Measurements from ENCODE around the gene SFSWAP. TPM values are rescaled to one million over a fixed set of nuclear protein-coding genes. Genes with fewer than 3 reads are reported as not detected.
A peak's percentile ranks its signal among the peaks of the same experiment; 100 is the strongest.
"Not testable (repeated sequence)": the region's sequence is repeated elsewhere in the genome, so short reads cannot be mapped to it uniquely, and the experiment has no call there.

The SFSWAP gene
- total and polyA plus RNA-seq, 2 of the 13 experiments (the other 11 are each of a cell fraction or from before 2014, with no cell fraction given): 17.1 to 27.7 TPM

DNA sequence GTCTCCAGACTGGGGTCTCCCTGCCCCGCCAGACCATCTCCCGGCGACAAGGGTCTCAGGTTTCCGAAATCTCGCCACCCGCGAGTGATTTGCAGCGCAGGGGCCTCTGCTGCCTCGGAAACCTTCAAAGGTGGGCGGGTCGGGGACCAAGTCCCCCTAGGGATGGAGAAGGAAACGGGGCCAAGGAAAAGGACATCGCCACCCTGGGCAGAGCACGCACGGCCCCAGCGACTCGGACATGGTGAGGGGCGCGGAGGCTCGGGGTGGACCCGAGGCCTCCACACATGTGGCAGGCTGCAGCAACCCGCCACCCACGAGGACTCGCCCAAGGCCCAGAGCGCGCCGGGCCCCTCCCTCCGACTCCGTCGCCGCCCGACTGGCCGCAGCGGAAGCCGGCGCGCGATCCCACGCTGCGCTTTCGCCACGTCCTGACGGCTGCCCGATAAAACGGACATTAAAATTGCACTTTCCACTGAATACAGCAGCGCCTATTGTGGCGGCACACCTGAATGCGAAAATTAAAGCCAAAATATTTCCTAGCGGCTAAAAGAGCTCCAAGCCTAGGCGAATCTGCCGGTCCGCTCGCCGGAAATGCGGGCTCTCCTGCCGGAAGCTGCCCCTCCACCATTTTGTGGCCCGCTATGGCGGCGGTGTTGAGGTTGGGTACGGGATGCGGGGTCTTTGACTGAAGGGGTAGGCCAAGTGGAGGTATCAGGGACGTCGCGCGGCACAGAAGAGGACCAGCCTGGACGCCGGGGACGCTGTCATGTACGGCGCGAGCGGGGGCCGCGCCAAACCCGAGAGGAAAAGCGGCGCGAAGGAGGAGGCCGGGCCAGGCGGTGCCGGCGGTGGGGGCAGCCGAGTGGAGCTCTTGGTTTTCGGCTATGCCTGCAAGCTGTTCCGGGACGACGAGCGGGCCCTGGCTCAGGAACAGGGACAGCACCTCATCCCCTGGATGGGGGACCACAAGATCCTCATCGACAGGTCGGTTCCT lies at the start of gene SFSWAP (continued):
- peak; percentile 66; the same call in 1 of the 2 replicates for TF ChIP-seq NFRKB (IDR thresholded peaks at IDR 0.05)
- TF ChIP-seq PHB2 (IDR thresholded peaks at IDR 0.05; ENCODE audit: partially characterized antibody): no peak
- TF ChIP-seq, protein P1, sequence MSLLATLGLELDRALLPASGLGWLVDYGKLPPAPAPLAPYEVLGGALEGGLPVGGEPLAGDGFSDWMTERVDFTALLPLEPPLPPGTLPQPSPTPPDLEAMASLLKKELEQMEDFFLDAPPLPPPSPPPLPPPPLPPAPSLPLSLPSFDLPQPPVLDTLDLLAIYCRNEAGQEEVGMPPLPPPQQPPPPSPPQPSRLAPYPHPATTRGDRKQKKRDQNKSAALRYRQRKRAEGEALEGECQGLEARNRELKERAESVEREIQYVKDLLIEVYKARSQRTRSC (CRISPR knock-in tag; IDR thresholded peaks at IDR 0.05; ENCODE audit: low read depth): no peak
- TF ChIP-seq, protein P2, sequence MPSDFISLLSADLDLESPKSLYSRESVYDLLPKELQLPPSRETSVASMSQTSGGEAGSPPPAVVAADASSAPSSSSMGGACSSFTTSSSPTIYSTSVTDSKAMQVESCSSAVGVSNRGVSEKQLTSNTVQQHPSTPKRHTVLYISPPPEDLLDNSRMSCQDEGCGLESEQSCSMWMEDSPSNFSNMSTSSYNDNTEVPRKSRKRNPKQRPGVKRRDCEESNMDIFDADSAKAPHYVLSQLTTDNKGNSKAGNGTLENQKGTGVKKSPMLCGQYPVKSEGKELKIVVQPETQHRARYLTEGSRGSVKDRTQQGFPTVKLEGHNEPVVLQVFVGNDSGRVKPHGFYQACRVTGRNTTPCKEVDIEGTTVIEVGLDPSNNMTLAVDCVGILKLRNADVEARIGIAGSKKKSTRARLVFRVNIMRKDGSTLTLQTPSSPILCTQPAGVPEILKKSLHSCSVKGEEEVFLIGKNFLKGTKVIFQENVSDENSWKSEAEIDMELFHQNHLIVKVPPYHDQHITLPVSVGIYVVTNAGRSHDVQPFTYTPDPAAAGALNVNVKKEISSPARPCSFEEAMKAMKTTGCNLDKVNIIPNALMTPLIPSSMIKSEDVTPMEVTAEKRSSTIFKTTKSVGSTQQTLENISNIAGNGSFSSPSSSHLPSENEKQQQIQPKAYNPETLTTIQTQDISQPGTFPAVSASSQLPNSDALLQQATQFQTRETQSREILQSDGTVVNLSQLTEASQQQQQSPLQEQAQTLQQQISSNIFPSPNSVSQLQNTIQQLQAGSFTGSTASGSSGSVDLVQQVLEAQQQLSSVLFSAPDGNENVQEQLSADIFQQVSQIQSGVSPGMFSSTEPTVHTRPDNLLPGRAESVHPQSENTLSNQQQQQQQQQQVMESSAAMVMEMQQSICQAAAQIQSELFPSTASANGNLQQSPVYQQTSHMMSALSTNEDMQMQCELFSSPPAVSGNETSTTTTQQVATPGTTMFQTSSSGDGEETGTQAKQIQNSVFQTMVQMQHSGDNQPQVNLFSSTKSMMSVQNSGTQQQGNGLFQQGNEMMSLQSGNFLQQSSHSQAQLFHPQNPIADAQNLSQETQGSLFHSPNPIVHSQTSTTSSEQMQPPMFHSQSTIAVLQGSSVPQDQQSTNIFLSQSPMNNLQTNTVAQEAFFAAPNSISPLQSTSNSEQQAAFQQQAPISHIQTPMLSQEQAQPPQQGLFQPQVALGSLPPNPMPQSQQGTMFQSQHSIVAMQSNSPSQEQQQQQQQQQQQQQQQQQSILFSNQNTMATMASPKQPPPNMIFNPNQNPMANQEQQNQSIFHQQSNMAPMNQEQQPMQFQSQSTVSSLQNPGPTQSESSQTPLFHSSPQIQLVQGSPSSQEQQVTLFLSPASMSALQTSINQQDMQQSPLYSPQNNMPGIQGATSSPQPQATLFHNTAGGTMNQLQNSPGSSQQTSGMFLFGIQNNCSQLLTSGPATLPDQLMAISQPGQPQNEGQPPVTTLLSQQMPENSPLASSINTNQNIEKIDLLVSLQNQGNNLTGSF (CRISPR knock-in tag; IDR thresholded peaks at IDR 0.05): no peak; the same call in 1 of the 2 replicates
- TF ChIP-seq TCF7 (IDR thresholded peaks at IDR 0.05; ENCODE audit: low read depth): no peak
- 0 out of 2 replicates have a peak, but pooled peaks have one; percentile 16 for TF ChIP-seq NCOA1 (CRISPR knock-in tag; IDR thresholded peaks at IDR 0.05)
- peak; percentile 93 for TF ChIP-seq THAP11 (CRISPR knock-in tag; IDR thresholded peaks at IDR 0.05)
- peak; percentile 28 for TF ChIP-seq NCOA2 (CRISPR knock-in tag; IDR thresholded peaks at IDR 0.05)
- TF ChIP-seq, protein P3, sequence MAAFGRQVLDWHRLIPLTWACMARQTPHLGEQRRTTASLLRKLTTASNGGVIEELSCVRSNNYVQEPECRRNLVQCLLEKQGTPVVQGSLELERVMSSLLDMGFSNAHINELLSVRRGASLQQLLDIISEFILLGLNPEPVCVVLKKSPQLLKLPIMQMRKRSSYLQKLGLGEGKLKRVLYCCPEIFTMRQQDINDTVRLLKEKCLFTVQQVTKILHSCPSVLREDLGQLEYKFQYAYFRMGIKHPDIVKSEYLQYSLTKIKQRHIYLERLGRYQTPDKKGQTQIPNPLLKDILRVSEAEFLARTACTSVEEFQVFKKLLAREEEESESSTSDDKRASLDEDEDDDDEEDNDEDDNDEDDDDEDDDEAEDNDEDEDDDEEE (CRISPR knock-in tag; IDR thresholded peaks at IDR 0.05): no peak
- peak; percentile 96 for TF ChIP-seq ZNF547 (CRISPR knock-in tag; IDR thresholded peaks at IDR 0.05)

DNA sequence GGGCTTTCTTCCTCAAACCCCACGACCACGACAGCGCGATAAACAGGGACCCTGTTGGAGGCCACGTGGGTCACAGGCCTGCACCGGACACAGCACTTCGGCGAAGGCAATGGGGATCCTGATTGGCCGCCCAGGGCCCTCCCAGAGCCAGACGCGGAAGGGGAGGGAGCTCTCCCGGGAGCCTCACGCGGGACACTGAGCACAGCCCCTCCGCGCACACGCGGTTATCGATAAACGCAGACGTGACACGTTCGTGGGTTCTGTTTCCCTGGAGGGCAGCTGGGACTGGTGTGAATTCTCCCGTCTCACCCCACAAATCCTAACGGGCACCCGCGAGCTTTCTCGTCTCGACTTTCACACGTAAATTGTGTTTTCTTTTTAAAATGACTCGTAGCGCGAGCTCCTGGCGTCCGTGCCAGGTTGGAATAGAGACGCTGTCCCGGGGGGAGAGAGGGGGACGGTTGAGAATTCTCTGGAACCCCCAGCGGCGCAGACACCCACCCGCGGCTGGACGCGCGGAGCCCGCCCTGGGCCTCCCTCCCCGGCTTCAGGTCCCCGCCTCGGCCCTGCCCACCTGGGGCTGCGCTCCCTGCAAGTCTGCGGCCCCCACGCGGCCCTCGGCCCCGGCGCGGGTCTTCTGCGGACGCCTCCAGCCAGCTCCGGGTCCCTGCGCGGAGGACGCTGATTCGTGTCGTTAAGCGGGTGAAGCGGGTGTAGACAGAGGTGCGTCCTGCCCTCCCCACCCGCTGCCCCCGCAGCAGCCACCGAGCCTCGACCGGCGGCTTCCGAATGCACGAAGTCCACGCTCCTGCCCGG lies 49.5 kb upstream of the SFSWAP start:
- H4K20me1 ChIP-seq (ENCODE audit: insufficient read depth, low read length); BruUV-seq (replicated peaks); DNase-seq (ENCODE audit: low spot score); H3K4me2 ChIP-seq (ENCODE audit: low read depth, low read length); POLR2A ChIA-PET; H2AFZ ChIP-seq (ENCODE audit: low read length); H3K9me3 ChIP-seq (ENCODE audit: low read length); H3K79me2 ChIP-seq (ENCODE audit: insufficient read depth, low read length); H3K4me3 ChIP-seq (replicated peaks in 1 of 3; ENCODE audit: insufficient read depth in 1 of 3, low read depth in 2 of 3, low read length in 3 of 3); ATAC-seq; H3K4me1 ChIP-seq (ENCODE audit: insufficient read depth, low read length); H3K9ac ChIP-seq (ENCODE audit: insufficient read depth, low read depth, low read length); FAIRE-seq; H3K27ac ChIP-seq (ENCODE audit: extremely low read length, insufficient read depth, low read length); H3K36me3 ChIP-seq (replicated peaks in 1 of 2; ENCODE audit: control insufficient read depth in 1 of 2, insufficient read depth in 2 of 2, low read length in 2 of 2); H3K27me3 ChIP-seq (ENCODE audit: control insufficient read depth in 1 of 2, insufficient read depth in 2 of 2, low read length in 2 of 2); CTCF ChIA-PET (ENCODE audit: low intra/inter-chr PET ratio, low total read pairs); intact Hi-C loops (cut with micrococcal nuclease; ENCODE audit: unreplicated experiment): not testable (repeated sequence)
- in situ Hi-C loops (cut with HindIII; ENCODE audit: extremely low pct_ligation_motif_present, low pct_unique_long_range_greater_than_20kb): loop anchor here (10.0 kb wide), 1 partner anchor 367 kb away; no protein-coding TSS in a partner anchor
- WGBS (ENCODE audit: low lambda C conversion rate): 68% methylated on average over 17 of the region's 78 CpGs
